CD1c-positive myeloid dendritic cell (primary cell): ENCODE data around the gene ASTN2.

Experiments used
- DNase-seq: peaks from one replicate; pipeline ENCODE4 v3.0.0-alpha.2; 2016; ENCODE audit errors: extremely low spot score

The ASTN2 gene

GRCh38 chr9:116483622-116484491, 931.0 kb downstream of the ASTN2 start:
- DNase-seq, result no peak

- DNase-seq, result no peak
Observed at GRCh38 chr9:116482740-116483139, 932.1 kb downstream of the ASTN2 start.

GRCh38 chr9:116480700-116481099, 934.2 kb downstream of the ASTN2 start:
- DNase-seq, result no peak

GRCh38 chr9:116479967-116480366, 934.9 kb downstream of the ASTN2 start:
- DNase-seq, result no peak

- no peak for DNase-seq
Observed at GRCh38 chr9:116479056-116479544, 935.8 kb downstream of the ASTN2 start.

GRCh38 chr9:116477584-116478141, 937.2 kb downstream of the ASTN2 start:
- DNase-seq, result no peak

GRCh38 chr9:116476935-116477381, 937.9 kb downstream of the ASTN2 start:
- no peak for DNase-seq

GRCh38 chr9:116476002-116476401, 938.9 kb downstream of the ASTN2 start:
- no peak for DNase-seq

- DNase-seq, result no peak
Observed at GRCh38 chr9:116475201-116475600, 939.7 kb downstream of the ASTN2 start.

- DNase-seq, result no peak
Observed at GRCh38 chr9:116471944-116472506, 942.8 kb downstream of the ASTN2 start.

- no peak for DNase-seq
Observed at GRCh38 chr9:116471093-116471906, 943.6 kb downstream of the ASTN2 start.

- no peak for DNase-seq
Observed at GRCh38 chr9:116468793-116469527, 945.9 kb downstream of the ASTN2 start.

GRCh38 chr9:116468369-116468768, 946.5 kb downstream of the ASTN2 start:
- no peak for DNase-seq

GRCh38 chr9:116467740-116468351, 947.0 kb downstream of the ASTN2 start:
- no peak for DNase-seq

- no peak for DNase-seq
Observed at GRCh38 chr9:116466271-116467235, 948.3 kb downstream of the ASTN2 start.

GRCh38 chr9:116465576-116466270, 949.1 kb downstream of the ASTN2 start:
- no peak for DNase-seq

- DNase-seq, result no peak
Observed at GRCh38 chr9:116464987-116465571, 949.8 kb downstream of the ASTN2 start.

GRCh38 chr9:116464423-116464822, 950.4 kb downstream of the ASTN2 start:
- no peak for DNase-seq

GRCh38 chr9:116461632-116462031, 953.2 kb downstream of the ASTN2 start:
- DNase-seq, result no peak
